ENCODE results near the gene ARFIP1. TPM values are rescaled to one million over a fixed set of nuclear protein-coding genes. Genes with fewer than 3 reads are reported as not detected.

ARFIP1 gene
- polyA plus RNA-seq, 3 donors: 11.7 to 28.4 (median 27.2) TPM

DNA sequence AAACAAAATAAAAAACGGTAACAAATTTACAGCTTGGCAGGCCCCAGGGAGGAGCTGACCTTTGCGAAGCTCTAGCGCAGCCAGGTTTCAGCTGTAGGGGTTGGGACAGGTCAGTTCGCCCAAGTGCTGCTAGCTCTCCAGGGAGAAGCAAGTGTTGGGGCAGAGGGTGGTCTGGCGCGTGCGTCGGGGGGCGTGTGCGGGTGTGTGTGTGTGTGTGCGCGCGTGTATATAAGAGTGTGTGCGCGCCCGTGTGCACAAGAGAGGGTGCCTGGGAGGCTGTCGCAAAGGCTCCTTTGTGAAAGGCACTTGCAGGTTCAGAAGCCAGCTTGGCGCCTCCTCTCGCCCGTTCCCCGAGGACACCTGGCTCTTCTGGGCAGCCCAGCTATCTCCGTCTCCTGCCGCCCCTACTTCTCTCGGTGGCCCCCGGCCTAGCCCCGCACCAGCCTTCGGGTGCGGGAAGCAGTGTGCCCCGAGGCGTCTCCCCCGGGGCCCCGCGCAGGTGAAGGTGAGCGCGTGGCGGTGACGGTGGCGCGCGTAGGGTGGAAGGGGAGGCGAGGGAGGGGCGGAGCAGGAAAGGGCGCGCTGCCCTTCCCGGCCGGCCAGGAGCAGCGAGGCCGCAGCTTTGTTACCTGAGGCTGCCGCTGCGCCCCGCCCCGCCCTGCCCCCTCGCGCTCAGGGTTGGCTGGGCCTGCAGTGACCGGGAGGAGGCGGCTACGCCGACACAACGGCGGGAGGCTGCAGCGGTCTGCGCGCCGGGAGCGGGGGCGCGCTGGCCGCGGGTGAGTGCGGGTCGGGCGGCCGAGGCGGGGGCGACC is 156.1 kb downstream of the ARFIP1 start, which contains the start of gene FHDC1:
TSS of gene FHDC1 (plus strand) at position 693 of the 815 bp plus-strand sequence. CDS start 6,735 bp downstream, outside the sequence.
- Histone ChIP-seq H2AFZ (ENCODE audit: insufficient read depth, low read depth, low read length, poor library complexity, severe bottlenecking) (peak within 1 kb of the TSS; percentile 21), H3K79me2 (ENCODE audit: insufficient read depth, low read length) (no peaks in the 10 kb centered on the region), H3K4me1 (ENCODE audit: control insufficient read depth in 1 of 2, insufficient read depth in 2 of 2, low read length in 2 of 2) (peaks cover 28 to 36% of the 10 kb centered on the region in 2 donors), H3K27ac (ENCODE audit: low read depth in 1 of 2, low read length in 2 of 2) (no peak within 1 kb of the TSS), H3K36me3 (replicated peaks in 1 of 2; ENCODE audit: control insufficient read depth in 1 of 2, insufficient read depth in 2 of 2, low read length in 2 of 2) (no peaks in the 10 kb centered on the region), H3K4me3 (replicated peaks in 1 of 3; ENCODE audit: low read depth in 2 of 3, low read length in 3 of 3) (peak within 1 kb of the TSS; percentile 32 to 76 (median 32)), H3K9me3 (replicated peaks in 1 of 2; ENCODE audit: control insufficient read depth in 1 of 2, insufficient read depth in 1 of 2, low read length in 2 of 2) (peaks cover 0 to 37% of the 10 kb centered on the region in 2 donors), H3K27me3 (ENCODE audit: control insufficient read depth in 2 of 2, insufficient read depth in 2 of 2, low read length in 2 of 2) (peaks cover 62 to 72% of the 10 kb centered on the region in 2 donors), H3K4me2 (replicated peaks; ENCODE audit: extremely low read depth, low read length, poor library complexity, severe bottlenecking) (peak within 1 kb of the TSS; percentile 89), H3K9ac (ENCODE audit: insufficient read depth, low read length, poor library complexity, severe bottlenecking) (peak within 1 kb of the TSS; percentile 15), H4K20me1 (ENCODE audit: insufficient read depth, low read length) (no peaks in the 10 kb centered on the region)
- intact Hi-C loops (cut with micrococcal nuclease): no loop called here
- Mint-ChIP-seq H3K9me3 (peaks cover 0 to 34% (median 16%) of the 10 kb centered on the region in 7 donors), H3K36me3 (peaks cover 16% of the 10 kb centered on the region in 2 donors), H3K27ac (no peak within 1 kb of the TSS), H3K27me3 (ENCODE audit: low read depth in 3 of 3) (peaks cover 71 to 77% (median 73%) of the 10 kb centered on the region in 3 donors), H3K4me1 (peaks cover 23% of the 10 kb centered on the region), H3K4me3 (peak within 1 kb of the TSS; percentile 68 to 85)
- no peak for DNase-seq
- 1% methylated on average over 55 of the region's 75 CpGs for WGBS (ENCODE audit: insufficient coverage)
- TF ChIP-seq CTCF (IDR thresholded peaks at IDR 0.05): no peak

GRCh38 chr4:152936446-152937335 is 156.9 kb downstream of the ARFIP1 start:
- H3K4me3 ChIP-seq (replicated peaks in 1 of 3; ENCODE audit: low read depth in 2 of 3, low read length in 3 of 3): peak overlapping the region; percentile 32 to 76 (median 32)
- H3K27me3 Mint-ChIP-seq (ENCODE audit: low read depth in 3 of 3): peaks cover 69 to 81% (median 71%) of the 10 kb centered on the region in 3 donors
- H3K79me2 ChIP-seq (ENCODE audit: insufficient read depth, low read length): no peaks in the 10 kb centered on the region
- DNase-seq: no peak
- H3K36me3 Mint-ChIP-seq: peaks cover 16% of the 10 kb centered on the region in 2 donors
- peaks cover 0 to 37% of the 10 kb centered on the region in 2 donors for H3K9me3 ChIP-seq (replicated peaks in 1 of 2; ENCODE audit: control insufficient read depth in 1 of 2, insufficient read depth in 1 of 2, low read length in 2 of 2)
- H3K4me2 ChIP-seq (replicated peaks; ENCODE audit: extremely low read depth, low read length, poor library complexity, severe bottlenecking): peak overlapping the region; percentile 89
- no peak for TF ChIP-seq CTCF (IDR thresholded peaks at IDR 0.05)
- H3K9ac ChIP-seq (ENCODE audit: insufficient read depth, low read length, poor library complexity, severe bottlenecking): peak overlapping the region; percentile 15
- no peaks in the 10 kb centered on the region for H4K20me1 ChIP-seq (ENCODE audit: insufficient read depth, low read length)
- no peaks in the 10 kb centered on the region for H3K36me3 ChIP-seq (replicated peaks in 1 of 2; ENCODE audit: control insufficient read depth in 1 of 2, insufficient read depth in 2 of 2, low read length in 2 of 2)
- under 1% methylated on average over 58 of the region's 93 CpGs for WGBS (ENCODE audit: insufficient coverage)
- intact Hi-C loops (cut with micrococcal nuclease): no loop called here
- peaks cover 28 to 36% of the 10 kb centered on the region in 2 donors for H3K4me1 ChIP-seq (ENCODE audit: control insufficient read depth in 1 of 2, insufficient read depth in 2 of 2, low read length in 2 of 2)
- H3K4me1 Mint-ChIP-seq: peaks cover 23% of the 10 kb centered on the region
- no peak overlapping the region for H3K27ac ChIP-seq (ENCODE audit: low read depth in 1 of 2, low read length in 2 of 2)
- H2AFZ ChIP-seq (ENCODE audit: insufficient read depth, low read depth, low read length, poor library complexity, severe bottlenecking): peak overlapping the region; percentile 21
- H3K27me3 ChIP-seq (ENCODE audit: control insufficient read depth in 2 of 2, insufficient read depth in 2 of 2, low read length in 2 of 2): peaks cover 62 to 80% of the 10 kb centered on the region in 2 donors
- peaks cover 0 to 34% (median 16%) of the 10 kb centered on the region in 7 donors for H3K9me3 Mint-ChIP-seq
- peak overlapping the region; percentile 68 to 83 for H3K4me3 Mint-ChIP-seq
- H3K27ac Mint-ChIP-seq: no peak overlapping the region
